Sigmoid colon (tissue), 4 donors: ENCODE measurements around the gene CYP2F1.

Source experiments
- EP300 ChIP-seq, 4 donors: sonication (generic); formaldehyde crosslinking; IDR thresholded peaks; one replicate each; pipeline ENCODE4 v1.6.1; 2017; ENCODE audit warnings: antibody characterized with exemption in 4 of 4
- POLR2A ChIP-seq, 2 donors: fragments of 450-650 bp; IDR thresholded peaks; one replicate each; pipeline ENCODE4 v1.6.1; 2016; ENCODE audit warnings: antibody characterized with exemption in 2 of 2, mild to moderate bottlenecking in 2 of 2, moderate library complexity in 2 of 2
- POLR2AphosphoS5 ChIP-seq, 4 donors: sonication (generic); formaldehyde crosslinking; IDR thresholded peaks; one replicate each; pipeline ENCODE4 v1.6.1; 2017; ENCODE audit warnings: antibody characterized with exemption in 4 of 4
- TF ChIP-seq, protein P1 (sequence below), 4 experiments: fragments of 450-650 bp in 3 of 4; fragments of 200-600 bp in 1 of 4; IDR thresholded peaks; one replicate each; pipeline ENCODE4 v1.5.1; 2016 to 2019; ENCODE audit warnings: antibody characterized with exemption in 4 of 4, mild to moderate bottlenecking in 3 of 4, moderate library complexity in 2 of 4

DNA sequence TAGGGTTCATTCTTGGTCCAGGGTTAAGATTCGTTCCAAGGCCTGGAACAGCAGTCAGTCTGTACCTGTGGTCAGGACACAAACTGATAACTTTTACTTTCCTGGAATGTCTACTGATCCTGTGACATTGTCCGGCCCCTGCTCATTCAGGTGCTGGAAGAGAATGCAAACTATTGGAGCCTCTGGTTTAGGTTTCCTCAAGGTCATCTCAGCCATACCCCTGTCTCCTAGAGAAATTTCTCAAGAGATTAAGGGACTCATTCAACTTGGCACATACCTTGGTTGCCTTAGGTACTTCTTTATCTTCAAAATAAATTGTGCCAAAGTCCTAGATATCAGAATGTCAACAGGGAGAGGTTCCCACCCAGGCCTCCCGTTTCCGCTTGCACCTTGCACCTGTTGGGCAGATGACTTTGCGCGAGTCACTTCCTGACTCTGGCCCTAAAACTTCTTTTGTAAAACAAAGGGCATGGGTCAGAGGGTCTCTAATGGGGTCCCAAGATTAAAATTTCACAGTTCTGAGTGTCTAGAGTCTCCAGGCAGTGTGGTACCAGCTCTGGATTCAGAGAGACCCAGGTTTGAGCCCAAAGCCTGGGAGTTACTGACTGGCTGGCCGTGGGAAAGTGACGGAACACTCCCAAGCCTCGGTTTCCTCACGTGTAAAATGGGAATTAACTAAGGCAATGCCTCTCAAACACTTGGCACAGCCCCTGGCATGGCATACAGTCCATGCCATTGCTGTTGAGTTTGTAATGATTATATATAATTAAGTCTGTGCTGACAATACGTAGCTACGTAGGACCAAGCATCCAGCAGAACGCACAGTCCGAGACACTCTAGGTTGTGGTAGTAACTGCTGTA, 52.9 kb downstream of the CYP2F1 start:
- TF ChIP-seq, protein P1, sequence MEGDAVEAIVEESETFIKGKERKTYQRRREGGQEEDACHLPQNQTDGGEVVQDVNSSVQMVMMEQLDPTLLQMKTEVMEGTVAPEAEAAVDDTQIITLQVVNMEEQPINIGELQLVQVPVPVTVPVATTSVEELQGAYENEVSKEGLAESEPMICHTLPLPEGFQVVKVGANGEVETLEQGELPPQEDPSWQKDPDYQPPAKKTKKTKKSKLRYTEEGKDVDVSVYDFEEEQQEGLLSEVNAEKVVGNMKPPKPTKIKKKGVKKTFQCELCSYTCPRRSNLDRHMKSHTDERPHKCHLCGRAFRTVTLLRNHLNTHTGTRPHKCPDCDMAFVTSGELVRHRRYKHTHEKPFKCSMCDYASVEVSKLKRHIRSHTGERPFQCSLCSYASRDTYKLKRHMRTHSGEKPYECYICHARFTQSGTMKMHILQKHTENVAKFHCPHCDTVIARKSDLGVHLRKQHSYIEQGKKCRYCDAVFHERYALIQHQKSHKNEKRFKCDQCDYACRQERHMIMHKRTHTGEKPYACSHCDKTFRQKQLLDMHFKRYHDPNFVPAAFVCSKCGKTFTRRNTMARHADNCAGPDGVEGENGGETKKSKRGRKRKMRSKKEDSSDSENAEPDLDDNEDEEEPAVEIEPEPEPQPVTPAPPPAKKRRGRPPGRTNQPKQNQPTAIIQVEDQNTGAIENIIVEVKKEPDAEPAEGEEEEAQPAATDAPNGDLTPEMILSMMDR (IDR thresholded peaks at IDR 0.05): no peak
- no peak for TF ChIP-seq EP300 (IDR thresholded peaks at IDR 0.05)
- TF ChIP-seq POLR2AphosphoS5 (IDR thresholded peaks at IDR 0.05): no peak
- no peak for TF ChIP-seq POLR2A (IDR thresholded peaks at IDR 0.05)
